ENCODE results near the gene PTBP2.
"Not testable (repeated sequence)": the region's sequence is repeated elsewhere in the genome, so short reads cannot be mapped to it uniquely, and the experiment has no call there.

The PTBP2 gene

DNA sequence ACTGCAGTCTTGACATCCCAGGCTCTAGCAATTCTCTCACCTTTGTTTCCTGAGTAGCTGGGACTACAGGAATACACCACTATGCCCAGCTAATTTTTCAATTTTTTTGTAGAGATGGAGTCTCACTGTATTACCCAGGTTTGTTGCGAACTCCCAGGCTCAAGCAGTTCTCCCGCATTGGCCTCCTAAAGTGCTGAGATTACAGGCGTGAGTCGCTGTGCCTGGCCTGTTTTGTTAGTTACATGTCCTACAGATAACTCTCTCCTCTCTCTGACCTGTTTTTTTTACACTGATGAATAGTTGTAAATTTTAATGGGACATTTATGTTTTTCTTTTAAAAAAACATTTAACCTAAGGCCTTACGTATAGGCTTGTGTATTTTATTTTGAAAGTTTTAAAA, 19.8 kb downstream of the PTBP2 start:
- H3K36me3 ChIP-seq (ENCODE audit: insufficient read depth, low read length) = peaks cover 18% of the 10 kb centered on the region
- no peak overlapping the region for H3K4me3 ChIP-seq (ENCODE audit: low read length)
- H3K9ac ChIP-seq (ENCODE audit: low read depth, low read length) = no peak overlapping the region
- H3K4me2 ChIP-seq (ENCODE audit: low read length) = no peak overlapping the region
- no peaks in the 10 kb centered on the region for H3K27me3 ChIP-seq (ENCODE audit: control insufficient read depth, insufficient read depth, low read length)
- no peaks in the 10 kb centered on the region for H3K4me1 ChIP-seq (ENCODE audit: control insufficient read depth, insufficient read depth, low read length)
- H3K9me3 ChIP-seq (replicated peaks; ENCODE audit: low read length) = no peaks in the 10 kb centered on the region

DNA sequence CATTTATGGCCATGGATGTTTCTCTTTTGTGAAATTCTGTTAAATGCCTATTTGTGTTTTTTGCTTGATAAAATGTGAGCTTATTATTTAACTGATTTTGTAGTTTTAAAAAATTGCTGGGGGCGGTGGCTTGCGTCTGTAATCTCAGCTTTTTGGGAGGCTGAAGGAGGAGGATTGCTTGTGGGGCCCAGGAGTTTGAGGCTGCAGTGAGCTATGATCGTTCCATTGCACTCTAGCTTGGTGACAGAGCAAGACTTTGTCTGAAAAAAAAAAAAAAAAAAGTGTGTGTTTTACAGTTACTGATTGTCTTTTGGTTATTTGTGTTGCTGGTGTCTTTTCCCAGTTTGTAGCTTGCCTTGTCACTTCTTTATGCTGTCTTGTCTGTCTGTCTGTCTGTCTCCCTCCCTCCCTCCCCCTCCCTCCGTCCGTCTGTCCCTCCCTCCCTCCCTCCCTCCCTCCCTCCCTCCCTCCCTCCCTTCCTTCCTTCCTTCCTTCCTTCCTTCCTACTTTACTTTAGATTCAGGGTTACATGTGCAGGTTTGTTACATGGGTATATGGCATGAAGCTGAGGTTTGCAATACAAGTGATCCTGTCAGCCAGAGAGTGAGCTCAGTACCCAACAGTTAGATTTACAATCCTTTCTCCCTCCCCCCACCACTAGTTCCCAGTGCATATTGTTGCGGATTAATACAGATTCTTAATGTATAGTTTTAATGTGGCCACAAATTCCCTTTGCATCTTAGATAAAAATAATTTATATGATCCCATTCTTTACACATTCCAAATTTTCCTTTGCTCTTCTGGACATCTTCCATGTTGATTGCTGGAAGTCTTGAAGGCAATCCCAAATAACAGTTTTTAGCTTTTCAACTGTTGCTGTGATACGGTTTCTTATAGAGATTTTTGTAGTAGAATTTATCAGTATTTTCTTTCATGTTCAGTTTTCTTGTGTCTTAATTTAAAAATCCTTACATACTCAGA, 25.1 kb downstream of the PTBP2 start:
- Histone ChIP-seq H3K4me3 (ENCODE audit: low read length) (no peak overlapping the region), H3K36me3 (ENCODE audit: insufficient read depth, low read length) (no peaks in the 10 kb centered on the region), H3K9ac (ENCODE audit: low read depth, low read length) (no peak overlapping the region), H3K27me3 (ENCODE audit: control insufficient read depth, insufficient read depth, low read length) (no peaks in the 10 kb centered on the region), H3K9me3 (replicated peaks; ENCODE audit: low read length) (no peaks in the 10 kb centered on the region), H3K4me1 (ENCODE audit: control insufficient read depth, insufficient read depth, low read length) (no peaks in the 10 kb centered on the region), H3K4me2 (ENCODE audit: low read length) (no peak overlapping the region)

DNA sequence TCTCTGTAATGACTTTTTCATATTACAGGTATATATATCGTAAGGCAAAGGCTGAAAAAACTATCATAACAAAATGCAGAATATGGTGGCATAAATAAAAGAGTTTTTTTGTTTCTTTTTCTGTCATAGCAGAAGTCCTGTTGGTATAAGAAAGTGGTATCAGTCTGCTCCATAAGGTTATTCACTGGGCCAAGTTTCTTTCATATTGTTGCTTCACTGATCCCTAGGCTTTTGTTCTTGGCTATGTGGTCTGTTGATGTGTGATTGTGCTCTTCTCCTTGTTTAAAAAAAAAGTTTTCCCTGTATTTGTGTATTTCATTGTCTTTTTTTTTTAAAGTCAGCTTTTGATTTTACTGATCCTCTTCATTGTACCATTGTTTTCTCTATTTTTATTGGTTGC, 26.0 kb downstream of the PTBP2 start:
- H3K4me2 ChIP-seq (ENCODE audit: low read length) = no peak overlapping the region

DNA sequence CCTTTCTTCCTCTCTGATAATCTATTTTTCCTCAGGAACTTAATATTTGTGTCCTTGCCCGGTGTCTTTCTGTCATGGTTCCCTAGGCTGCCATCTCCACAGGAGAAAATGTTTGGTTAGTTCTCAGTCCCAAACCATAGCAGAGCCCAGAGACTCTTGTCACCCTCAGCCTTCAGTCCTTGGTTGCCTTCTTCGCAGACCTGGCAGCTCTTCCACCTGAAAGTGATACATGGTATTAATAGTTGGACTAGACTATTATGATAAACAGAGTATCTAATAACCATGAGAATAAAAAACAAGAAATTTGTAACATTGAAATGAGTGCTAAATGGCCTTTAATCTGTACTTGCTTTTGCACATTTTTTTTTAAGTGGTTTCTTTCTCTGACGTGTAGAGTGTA, 26.5 kb downstream of the PTBP2 start:
- H3K9ac ChIP-seq (ENCODE audit: low read depth, low read length) = no peak overlapping the region
- H3K4me2 ChIP-seq (ENCODE audit: low read length) = no peak overlapping the region
- H3K4me3 ChIP-seq (ENCODE audit: low read length) = no peak overlapping the region
- H3K4me1 ChIP-seq (ENCODE audit: control insufficient read depth, insufficient read depth, low read length) = no peaks in the 10 kb centered on the region
- no peaks in the 10 kb centered on the region for H3K27me3 ChIP-seq (ENCODE audit: control insufficient read depth, insufficient read depth, low read length)
- peaks cover 13% of the 10 kb centered on the region for H3K36me3 ChIP-seq (ENCODE audit: insufficient read depth, low read length)
- no peaks in the 10 kb centered on the region for H3K9me3 ChIP-seq (replicated peaks; ENCODE audit: low read length)

More for the DNA sequence above, 26.0 kb downstream of the PTBP2 start:
- Histone ChIP-seq H3K9me3 (replicated peaks; ENCODE audit: low read length) (no peaks in the 10 kb centered on the region), H3K4me1 (ENCODE audit: control insufficient read depth, insufficient read depth, low read length) (no peaks in the 10 kb centered on the region), H3K4me3 (ENCODE audit: low read length) (no peak overlapping the region), H3K27me3 (ENCODE audit: control insufficient read depth, insufficient read depth, low read length) (no peaks in the 10 kb centered on the region), H3K36me3 (ENCODE audit: insufficient read depth, low read length) (peaks cover 8% of the 10 kb centered on the region), H3K9ac (ENCODE audit: low read depth, low read length) (no peak overlapping the region)

DNA sequence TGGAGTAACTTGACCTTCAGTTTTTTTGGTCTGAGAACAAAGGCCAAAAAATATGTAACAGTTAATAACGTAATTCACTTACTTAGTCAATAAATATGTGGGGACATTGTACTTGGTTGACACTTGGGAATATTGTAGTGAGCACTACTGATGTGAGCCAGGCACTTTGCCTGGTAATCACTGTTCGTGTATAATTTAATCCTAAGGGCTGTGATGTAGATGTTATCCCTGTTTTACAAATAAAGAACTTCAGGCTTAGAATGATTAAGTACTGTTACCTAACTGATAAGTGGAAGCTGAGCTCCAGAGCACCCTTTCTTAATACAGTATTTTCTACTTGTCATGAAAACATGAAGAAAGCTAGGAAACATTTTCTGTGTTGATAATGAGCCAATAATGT, 28.0 kb downstream of the PTBP2 start:
- no peaks in the 10 kb centered on the region for H3K27me3 ChIP-seq (ENCODE audit: control insufficient read depth, insufficient read depth, low read length)
- no peak overlapping the region for H3K9ac ChIP-seq (ENCODE audit: low read depth, low read length)
- no peak overlapping the region for H3K4me2 ChIP-seq (ENCODE audit: low read length)
- no peaks in the 10 kb centered on the region for H3K9me3 ChIP-seq (replicated peaks; ENCODE audit: low read length)
- no peak overlapping the region for H3K4me3 ChIP-seq (ENCODE audit: low read length)
- no peaks in the 10 kb centered on the region for H3K4me1 ChIP-seq (ENCODE audit: control insufficient read depth, insufficient read depth, low read length)
- H3K36me3 ChIP-seq (ENCODE audit: insufficient read depth, low read length) = peaks cover 24% of the 10 kb centered on the region

DNA sequence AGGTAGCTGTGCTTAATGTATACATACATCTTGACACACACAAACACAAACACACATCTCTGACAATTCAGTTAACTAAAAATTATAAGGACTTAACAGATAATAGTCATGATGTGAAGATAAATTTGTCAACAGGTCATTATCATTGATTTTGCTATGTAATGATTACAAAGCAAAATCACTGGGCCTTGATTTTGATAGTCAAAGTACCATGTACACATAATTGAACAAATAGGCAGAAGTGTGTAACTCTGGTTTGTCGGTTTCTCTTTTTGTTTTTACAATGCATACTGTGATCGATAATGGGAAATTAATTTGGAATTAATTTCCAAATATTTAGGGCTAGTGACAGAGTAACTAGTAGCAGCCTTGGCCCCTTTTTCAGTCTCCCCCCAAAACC, 30.8 kb downstream of the PTBP2 start:
- no peaks in the 10 kb centered on the region for H3K27me3 ChIP-seq (ENCODE audit: control insufficient read depth, insufficient read depth, low read length)
- H3K9ac ChIP-seq (ENCODE audit: low read depth, low read length) = no peak overlapping the region
- H3K4me1 ChIP-seq (ENCODE audit: control insufficient read depth, insufficient read depth, low read length) = no peaks in the 10 kb centered on the region
- H3K4me3 ChIP-seq (ENCODE audit: low read length) = no peak overlapping the region
- H3K36me3 ChIP-seq (ENCODE audit: insufficient read depth, low read length) = peaks cover 46% of the 10 kb centered on the region
- H3K9me3 ChIP-seq (replicated peaks; ENCODE audit: low read length) = no peaks in the 10 kb centered on the region
- H3K4me2 ChIP-seq (ENCODE audit: low read length) = no peak overlapping the region

DNA sequence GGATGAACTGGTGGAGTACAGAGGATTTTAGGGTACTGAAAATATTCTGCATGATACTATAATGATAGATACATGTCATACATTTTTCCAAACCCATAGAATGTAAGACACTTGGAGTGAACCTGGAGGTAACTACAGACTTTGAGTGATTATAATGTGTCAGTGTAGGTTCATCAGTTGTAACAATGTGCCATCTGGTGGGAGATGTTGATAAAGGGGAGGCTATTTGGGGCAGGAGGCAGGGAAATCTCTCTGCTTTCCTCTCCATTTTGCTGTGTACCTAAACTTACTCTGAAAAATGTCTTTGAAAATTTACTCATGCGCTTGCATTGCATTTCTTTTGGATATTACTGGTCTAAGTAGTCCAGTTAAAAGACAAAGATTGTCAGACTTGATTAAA, 35.2 kb downstream of the PTBP2 start:
- H3K9ac ChIP-seq (ENCODE audit: low read depth, low read length) = no peak overlapping the region
- H3K27me3 ChIP-seq (ENCODE audit: control insufficient read depth, insufficient read depth, low read length) = no peaks in the 10 kb centered on the region
- no peaks in the 10 kb centered on the region for H3K4me1 ChIP-seq (ENCODE audit: control insufficient read depth, insufficient read depth, low read length)
- peaks cover 53% of the 10 kb centered on the region for H3K36me3 ChIP-seq (ENCODE audit: insufficient read depth, low read length)
- H3K9me3 ChIP-seq (replicated peaks; ENCODE audit: low read length) = no peaks in the 10 kb centered on the region
- no peak overlapping the region for H3K4me3 ChIP-seq (ENCODE audit: low read length)
- no peak overlapping the region for H3K4me2 ChIP-seq (ENCODE audit: low read length)

DNA sequence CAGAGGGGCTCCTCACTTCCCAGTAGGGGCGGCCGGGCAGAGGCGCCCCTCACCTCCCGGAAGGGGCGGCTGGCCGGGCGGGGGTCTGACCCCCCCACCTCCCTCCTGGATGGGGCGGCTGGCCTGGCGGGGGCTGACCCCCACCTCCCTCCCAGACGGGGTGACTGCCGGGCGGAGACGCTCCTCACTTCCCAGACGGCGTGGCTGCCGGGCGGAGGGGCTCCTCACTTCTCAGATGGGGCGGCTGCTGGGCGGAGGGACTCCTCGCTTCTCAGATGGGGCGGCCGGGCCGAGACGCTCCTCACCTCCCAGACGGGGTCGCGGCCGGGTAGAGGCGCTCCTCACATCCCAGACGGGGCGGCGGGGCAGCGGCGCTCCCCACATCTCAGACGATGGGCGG, 41.0 kb downstream of the PTBP2 start:
- not testable (repeated sequence) for H3K4me1 ChIP-seq (ENCODE audit: control insufficient read depth, insufficient read depth, low read length); H3K4me2 ChIP-seq (ENCODE audit: low read length); H3K9me3 ChIP-seq (replicated peaks; ENCODE audit: low read length); H3K9ac ChIP-seq (ENCODE audit: low read depth, low read length); H3K4me3 ChIP-seq (ENCODE audit: low read length); H3K27me3 ChIP-seq (ENCODE audit: control insufficient read depth, insufficient read depth, low read length); H3K36me3 ChIP-seq (ENCODE audit: insufficient read depth, low read length)

DNA sequence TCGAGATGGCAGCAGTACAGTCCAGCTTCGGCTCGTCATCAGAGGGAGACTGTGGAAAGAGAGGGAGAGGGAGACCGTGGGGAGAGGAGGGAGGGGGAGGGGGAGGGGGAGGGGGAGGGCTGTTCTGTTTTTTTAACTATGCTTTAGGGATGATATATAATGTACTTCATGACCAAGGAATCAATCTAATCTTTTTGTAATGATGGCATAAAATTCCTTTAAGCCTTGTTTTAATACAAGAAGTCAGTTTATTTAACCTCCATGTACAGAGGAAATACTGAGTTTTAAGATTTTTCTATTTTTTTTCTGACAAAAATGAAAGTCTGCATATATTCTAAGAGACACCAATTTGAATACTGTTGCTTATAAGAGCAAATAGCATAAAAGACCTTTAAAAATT, 41.9 kb downstream of the PTBP2 start:
- Histone ChIP-seq H3K9ac (ENCODE audit: low read depth, low read length) (no peak overlapping the region), H3K4me2 (ENCODE audit: low read length) (no peak overlapping the region), H3K27me3 (ENCODE audit: control insufficient read depth, insufficient read depth, low read length) (no peaks in the 10 kb centered on the region), H3K9me3 (replicated peaks; ENCODE audit: low read length) (no peaks in the 10 kb centered on the region), H3K4me1 (ENCODE audit: control insufficient read depth, insufficient read depth, low read length) (peaks cover 8% of the 10 kb centered on the region), H3K36me3 (ENCODE audit: insufficient read depth, low read length) (peaks cover 6% of the 10 kb centered on the region), H3K4me3 (ENCODE audit: low read length) (no peak overlapping the region)

DNA sequence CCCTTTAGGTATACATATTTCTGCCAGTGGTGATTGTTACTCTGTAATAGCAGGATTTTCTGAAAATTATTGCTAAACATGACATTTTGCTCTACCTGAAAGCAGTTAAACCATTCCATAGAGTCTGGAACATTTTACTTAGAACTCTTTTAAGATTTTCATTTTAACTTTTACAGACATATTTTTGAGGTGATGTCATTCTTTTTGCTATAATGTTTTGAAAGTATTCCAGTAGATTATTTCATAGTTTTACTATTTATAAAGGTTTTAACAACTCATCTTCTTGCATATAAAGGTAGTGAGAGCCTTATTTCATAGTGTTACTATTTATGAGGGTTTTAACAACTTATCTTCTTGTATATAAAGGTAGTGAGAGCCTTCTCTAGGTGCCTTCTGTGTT, 42.9 kb downstream of the PTBP2 start:
- Histone ChIP-seq H3K4me3 (ENCODE audit: low read length) (no peak overlapping the region), H3K9me3 (replicated peaks; ENCODE audit: low read length) (no peaks in the 10 kb centered on the region), H3K4me2 (ENCODE audit: low read length) (no peak overlapping the region), H3K36me3 (ENCODE audit: insufficient read depth, low read length) (peaks cover 4% of the 10 kb centered on the region), H3K27me3 (ENCODE audit: control insufficient read depth, insufficient read depth, low read length) (no peaks in the 10 kb centered on the region), H3K9ac (ENCODE audit: low read depth, low read length) (no peak overlapping the region), H3K4me1 (ENCODE audit: control insufficient read depth, insufficient read depth, low read length) (peaks cover 8% of the 10 kb centered on the region)

DNA sequence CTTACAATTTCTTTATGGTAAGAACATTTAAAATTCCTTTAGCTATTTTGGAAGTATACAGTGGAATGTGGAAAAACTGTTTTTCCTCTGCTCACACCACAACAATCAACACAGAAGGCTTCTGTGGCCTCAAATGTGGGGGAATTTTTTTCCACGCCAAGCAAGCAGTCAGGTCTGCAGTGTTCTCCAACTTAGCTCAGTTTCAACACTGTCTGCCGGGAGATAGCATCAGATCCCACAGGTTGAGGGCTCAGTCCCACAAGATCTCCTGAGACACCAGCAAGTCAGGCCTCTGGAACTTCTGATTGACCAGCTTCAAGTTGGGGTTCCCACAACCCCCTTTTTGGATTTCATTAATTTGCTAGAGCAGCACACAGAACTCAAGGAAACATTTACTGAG, 50.3 kb downstream of the PTBP2 start:
- Histone ChIP-seq H3K4me1 (ENCODE audit: control insufficient read depth, insufficient read depth, low read length) (no peaks in the 10 kb centered on the region), H3K4me2 (ENCODE audit: low read length) (no peak overlapping the region), H3K4me3 (ENCODE audit: low read length) (no peak overlapping the region), H3K9ac (ENCODE audit: low read depth, low read length) (no peak overlapping the region), H3K36me3 (ENCODE audit: insufficient read depth, low read length) (peaks cover 28% of the 10 kb centered on the region), H3K9me3 (replicated peaks; ENCODE audit: low read length) (no peaks in the 10 kb centered on the region), H3K27me3 (ENCODE audit: control insufficient read depth, insufficient read depth, low read length) (no peaks in the 10 kb centered on the region)

DNA sequence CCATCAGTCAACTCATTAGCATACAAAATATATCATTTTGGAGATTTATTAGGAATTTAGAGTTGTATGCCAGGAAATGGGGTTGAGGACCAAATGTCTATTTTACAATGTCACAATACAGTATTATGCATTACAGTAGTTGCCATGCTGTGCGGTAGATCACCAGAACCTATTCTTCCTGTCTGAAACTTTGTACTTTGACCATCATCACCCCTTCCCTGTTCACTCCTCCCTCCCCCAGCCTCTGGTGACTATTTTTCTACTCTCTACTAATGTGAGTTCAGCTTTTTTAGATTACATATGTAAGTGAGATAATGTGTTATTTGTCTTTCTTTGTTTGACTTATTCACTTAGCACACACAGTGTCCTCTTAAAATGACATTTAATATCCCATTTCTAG, 50.8 kb downstream of the PTBP2 start:
- Histone ChIP-seq H3K4me1 (ENCODE audit: control insufficient read depth, insufficient read depth, low read length) (no peaks in the 10 kb centered on the region), H3K4me3 (ENCODE audit: low read length) (no peak overlapping the region), H3K36me3 (ENCODE audit: insufficient read depth, low read length) (peaks cover 28% of the 10 kb centered on the region), H3K9ac (ENCODE audit: low read depth, low read length) (no peak overlapping the region), H3K9me3 (replicated peaks; ENCODE audit: low read length) (no peaks in the 10 kb centered on the region), H3K4me2 (ENCODE audit: low read length) (no peak overlapping the region), H3K27me3 (ENCODE audit: control insufficient read depth, insufficient read depth, low read length) (no peaks in the 10 kb centered on the region)

Measured in skeletal muscle satellite cell (primary cell).